Gastroesophageal sphincter (tissue), 3 donors: ENCODE measurements around the gene ARHGEF19.

Source experiments
- CTCF ChIP-seq, 4 experiments: fragments of 200-600 bp in 2 of 4; fragments of 450-650 bp in 2 of 4; sonication (generic) in 1 of 4; IDR thresholded peaks; one replicate each; pipeline ENCODE4 v1.5.1; 2017 to 2019; ENCODE audit warnings: antibody characterized with exemption in 4 of 4, mild to moderate bottlenecking in 2 of 4, moderate library complexity in 2 of 4
- POLR2A ChIP-seq, 2 donors: fragments of 450-650 bp; IDR thresholded peaks; one replicate each; pipeline ENCODE4 v1.6.1; 2017; ENCODE audit warnings: antibody characterized with exemption in 2 of 2, mild to moderate bottlenecking in 2 of 2, moderate library complexity in 1 of 2
- POLR2AphosphoS5 ChIP-seq: sonication (generic); formaldehyde crosslinking; IDR thresholded peaks from one replicate; pipeline ENCODE4 v1.6.1; 2017; ENCODE audit warnings: antibody characterized with exemption

- TF ChIP-seq POLR2AphosphoS5: peak; percentile 83
- TF ChIP-seq POLR2A (IDR thresholded peaks at IDR 0.05): peak in 1 of 2 donors; percentile 34
- TF ChIP-seq CTCF (IDR thresholded peaks at IDR 0.05): no peak
These were observed 30.3 kb downstream of the ARHGEF19 start for GRCh38 chr1:16181887-16182719.
